Measurements from ENCODE around the gene DRICH1. TPM values are rescaled to one million over a fixed set of nuclear protein-coding genes. Genes with fewer than 3 reads are reported as not detected.
"Not testable (repeated sequence)": the region's sequence is repeated elsewhere in the genome, so short reads cannot be mapped to it uniquely, and the experiment has no call there.

Gene DRICH1, protein sequence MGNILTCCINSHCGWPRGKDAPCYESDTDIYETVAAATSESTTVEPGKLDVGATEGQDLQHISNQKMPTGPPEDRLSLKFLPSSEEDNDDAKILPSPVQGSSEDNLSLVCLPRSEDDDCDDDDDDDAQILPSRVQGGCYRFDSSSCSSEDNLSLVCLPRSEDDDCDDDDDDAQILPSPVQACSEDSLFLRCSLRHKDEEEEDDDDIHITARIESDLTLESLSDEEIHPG
- total RNA-seq, result not detected in 2 replicates

DNA sequence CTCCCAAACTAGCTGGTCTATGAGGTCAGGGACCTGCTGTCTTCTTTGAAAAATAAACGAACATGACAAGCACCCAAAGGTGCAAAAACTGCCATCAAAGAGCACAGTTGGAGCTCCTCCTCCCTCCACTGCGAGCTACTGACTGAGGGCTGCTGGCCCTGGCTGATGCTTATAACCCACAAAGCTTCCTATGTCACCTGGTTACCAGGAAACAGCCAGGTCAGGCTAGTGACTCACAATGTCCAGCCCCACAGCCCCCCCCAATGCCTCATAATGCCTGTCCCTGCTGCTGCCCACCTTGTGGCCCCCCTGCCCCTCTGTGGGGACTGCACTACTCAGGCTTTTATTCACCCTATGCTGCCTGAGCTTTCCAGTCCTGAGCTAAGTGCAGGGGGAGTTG is at the start of gene DRICH1:
Gene DRICH1 (minus strand): TSS at position 144 of the 400 bp plus-strand sequence. CDS start 298 bp downstream, outside the sequence.
- DNase-seq (ENCODE audit: extremely low read depth, low read depth, low spot score), result no peak

DNA sequence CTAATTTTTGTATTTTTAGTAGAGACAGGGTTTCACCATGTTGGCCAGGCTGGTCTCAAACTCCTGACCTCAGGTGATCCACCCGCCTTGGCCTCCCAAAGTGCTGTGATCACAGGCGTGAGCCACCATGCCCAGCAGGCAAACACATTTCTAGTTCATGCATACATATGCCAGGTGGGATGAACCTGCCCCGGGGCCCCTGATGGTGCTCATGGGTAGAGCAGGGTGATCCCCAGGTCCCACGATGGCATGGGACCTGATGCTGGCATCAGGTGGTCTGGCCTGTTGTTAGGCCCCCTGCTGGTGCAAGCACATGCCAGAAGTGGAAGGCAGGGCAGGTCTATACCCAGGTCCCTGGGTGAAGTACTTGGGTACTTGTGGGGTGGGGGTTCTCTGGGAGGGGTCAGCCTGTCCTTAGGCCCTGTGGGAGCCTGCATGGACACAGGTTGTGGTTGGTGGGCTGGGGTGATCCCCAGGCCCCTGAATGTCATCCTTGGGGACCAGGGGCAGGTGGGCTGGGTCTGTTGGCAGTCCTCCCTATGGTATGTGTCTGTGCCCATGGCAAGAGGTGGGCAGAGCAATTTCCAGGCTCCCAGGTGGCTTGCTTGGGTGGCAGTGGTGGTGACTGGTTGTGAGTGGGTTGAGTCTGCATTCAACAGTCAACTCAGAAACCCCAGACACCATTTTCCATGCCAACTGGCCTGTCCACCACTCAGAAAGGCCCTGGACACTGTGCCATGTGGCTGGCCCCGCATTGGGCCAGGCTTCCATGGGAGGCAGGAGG is 49.1 kb upstream of the DRICH1 start:
- DNase-seq (ENCODE audit: extremely low read depth, low read depth, low spot score), result no peak

DNA sequence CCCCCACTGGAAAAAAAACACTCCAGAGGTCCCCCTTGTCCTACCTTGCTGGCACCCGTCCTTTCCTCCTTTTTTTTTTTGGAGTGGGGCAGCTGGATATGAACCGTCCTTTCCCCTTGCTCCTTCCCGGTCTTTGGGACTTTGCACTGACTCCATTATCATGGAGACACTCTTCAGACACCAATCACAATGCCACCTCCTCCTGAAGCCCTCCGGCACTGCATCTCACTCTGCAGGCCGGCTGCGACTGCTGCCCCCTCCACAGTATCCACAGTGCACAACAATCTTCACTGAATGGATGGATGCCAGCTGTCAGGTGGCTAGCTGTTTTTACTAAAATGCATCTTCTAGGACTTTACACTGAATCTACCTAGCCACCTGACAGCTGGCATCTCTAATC is 46.0 kb upstream of the DRICH1 start:
- no peak for DNase-seq (ENCODE audit: extremely low read depth, low read depth, low spot score)

DNA sequence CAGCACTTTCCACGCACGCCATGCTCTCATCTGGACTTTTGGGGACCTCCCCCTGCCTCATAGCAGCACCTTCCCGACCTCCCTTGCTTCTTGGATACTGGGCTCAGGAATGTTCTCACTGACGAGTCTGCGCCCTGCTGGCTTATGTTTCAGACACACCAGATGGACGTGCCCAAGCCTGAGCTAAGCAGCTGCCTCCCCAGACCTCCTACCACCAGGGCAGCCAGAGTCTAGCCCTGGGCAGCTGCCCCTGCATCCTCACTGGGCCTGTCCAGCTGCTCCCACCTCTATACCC is 45.5 kb upstream of the DRICH1 start:
- DNase-seq (ENCODE audit: extremely low read depth, low read depth, low spot score), result no peak

DNA sequence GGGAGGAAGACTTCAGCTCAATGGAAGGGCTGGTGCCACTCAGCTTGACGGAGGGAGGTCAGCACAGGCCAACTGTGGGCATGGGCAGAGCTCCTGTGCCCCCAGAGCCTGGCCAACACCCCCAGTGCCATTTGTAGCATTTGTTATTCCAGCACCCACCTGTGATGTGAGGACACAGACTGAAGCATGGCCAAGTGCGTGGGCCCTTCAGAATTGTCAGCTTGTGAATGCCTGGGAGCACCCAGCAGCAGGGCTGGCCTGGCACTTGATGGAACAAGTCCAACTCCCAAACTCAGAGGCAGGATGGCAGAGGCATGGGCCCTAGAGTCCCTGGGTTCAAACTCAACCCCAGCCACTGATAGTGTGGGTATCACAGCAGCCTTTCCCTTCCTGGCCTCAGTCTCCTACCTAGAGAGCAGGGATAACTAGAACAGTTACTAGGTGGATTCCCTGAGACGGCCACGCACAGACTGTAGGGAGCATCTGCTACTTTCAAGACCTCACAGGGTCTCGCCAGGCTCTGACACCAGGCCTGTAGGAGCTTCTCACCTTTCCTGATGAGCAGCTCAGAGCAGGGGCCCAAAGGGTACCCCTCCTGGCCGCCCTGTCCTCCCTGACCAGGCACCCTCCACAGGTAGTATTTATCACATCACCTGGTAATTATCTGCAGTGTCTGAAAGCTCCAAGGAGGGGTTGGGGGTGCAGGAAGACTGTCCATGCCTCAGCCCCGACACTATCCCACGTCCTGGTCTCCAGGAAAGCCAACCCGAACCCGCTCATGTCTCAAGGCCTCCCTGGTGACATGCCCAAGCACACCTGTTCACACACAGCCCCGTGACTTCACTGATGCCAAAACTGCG is 45.0 kb upstream of the DRICH1 start:
- not testable (repeated sequence) for DNase-seq (ENCODE audit: extremely low read depth, low read depth, low spot score)

DNA sequence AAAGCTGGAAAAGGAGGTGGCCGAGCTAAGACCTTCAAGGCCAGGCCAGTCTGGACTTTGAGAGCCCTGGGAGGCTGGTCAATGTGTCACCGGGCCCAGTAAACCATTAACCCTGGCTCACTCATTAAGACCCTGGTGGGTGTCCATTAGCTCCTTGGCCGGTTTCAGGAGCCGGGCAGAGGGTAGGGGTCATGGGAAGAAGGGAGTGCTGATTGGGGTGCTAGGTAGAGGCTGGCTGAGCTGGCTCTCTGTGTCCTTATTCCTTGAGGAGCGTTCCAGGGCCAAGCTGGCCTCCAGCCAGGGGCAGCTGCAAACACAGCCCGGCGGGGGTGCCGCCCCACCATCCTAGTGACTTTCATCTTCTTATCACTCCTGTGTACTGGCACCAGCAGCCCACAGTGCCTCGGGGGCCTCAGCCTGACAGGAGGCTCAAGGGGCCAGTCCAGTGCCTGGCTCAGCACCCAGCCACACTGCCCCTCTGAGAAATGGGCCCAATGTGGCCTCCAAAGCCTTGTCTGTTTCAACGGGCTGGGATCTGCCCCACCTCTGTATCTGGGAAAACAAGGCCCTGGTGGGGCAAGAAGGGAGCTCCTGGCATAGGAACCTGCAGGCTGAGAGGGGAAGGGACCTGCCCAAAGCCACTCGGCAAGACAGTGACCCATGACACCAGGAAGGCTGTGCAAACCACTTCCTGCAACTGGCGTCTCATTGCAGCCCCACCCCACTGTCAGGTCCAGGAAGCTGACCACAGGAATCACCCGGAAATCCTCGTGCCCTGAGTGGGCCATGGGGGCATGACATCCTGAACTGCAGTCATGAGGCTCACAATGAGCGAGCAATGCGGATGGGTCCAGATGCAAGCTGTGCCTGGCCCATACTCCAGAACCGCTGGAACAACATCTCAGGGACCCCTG is 43.6 kb upstream of the DRICH1 start:
- no peak for DNase-seq (ENCODE audit: extremely low read depth, low read depth, low spot score)

DNA sequence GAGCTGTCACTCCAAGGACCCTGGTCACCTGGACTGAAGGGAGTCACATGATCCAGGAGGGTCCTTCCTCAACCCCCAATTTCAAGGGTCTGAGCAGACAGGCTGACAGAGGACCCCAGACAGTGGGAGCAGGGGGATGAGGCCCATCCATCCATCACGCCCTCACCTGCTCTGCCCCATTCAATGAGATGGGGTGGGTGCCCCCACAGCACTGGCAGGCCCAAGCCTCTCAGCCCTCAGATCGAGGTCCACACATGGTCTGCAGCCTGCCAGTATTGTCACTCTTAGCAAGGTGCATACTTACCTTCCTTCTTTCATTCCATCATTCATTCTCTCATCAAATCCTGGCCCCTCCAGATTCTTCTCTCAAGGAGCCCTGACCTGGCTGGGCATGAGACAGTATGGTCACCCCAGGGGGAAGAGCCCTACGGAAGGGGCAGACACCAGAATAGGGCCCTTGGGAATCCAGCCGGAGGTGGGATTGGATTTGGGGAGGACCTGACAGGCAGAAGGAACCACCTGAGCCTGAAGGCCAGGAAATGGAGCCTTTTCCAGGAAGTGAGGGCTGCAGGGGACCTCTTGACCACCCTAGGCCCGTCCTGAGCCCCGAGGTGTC is 42.9 kb upstream of the DRICH1 start:
- not testable (repeated sequence) for DNase-seq (ENCODE audit: extremely low read depth, low read depth, low spot score)

DNA sequence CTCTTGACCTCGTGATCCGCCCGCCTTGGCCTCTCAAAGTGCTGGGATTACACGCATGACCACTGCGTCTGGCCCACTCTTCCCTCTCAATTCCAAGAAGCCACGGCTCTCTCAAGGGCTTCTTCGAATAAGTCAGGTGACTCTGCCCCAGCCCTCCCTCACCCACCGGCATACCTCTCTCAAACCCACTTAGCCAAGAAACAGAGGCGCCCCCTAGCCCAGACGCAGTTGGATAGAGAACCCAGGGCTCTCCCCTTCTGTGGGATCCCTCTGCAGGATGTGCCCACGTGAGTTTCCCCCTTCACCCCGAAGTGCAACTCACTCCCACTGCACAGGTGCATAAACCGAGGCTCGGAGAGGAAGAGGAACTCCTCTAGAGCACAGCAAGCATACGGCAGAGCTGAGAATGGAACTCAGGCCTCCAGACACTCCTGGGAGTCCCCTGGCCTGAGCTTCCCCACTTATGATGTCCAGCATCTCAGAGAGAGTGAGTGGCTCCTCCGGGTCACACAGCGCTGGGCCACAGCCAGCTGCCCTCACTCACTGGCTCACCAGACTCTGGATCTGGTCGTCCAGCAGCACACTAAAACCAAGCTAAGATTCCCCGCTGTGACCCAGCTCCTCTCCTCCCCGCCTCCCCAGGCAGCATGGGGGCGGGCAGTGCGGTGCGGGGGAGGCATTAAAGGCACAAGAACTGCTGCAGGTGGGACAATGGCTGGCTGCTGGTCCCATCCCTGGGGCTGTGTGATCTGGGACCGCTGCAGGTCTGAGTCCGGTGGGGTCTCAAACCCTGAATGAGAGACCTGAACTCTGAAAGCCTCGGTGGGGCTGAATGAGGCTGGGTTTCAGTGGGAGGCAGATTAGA is 41.9 kb upstream of the DRICH1 start:
- DNase-seq (ENCODE audit: extremely low read depth, low read depth, low spot score), result no peak

DNA sequence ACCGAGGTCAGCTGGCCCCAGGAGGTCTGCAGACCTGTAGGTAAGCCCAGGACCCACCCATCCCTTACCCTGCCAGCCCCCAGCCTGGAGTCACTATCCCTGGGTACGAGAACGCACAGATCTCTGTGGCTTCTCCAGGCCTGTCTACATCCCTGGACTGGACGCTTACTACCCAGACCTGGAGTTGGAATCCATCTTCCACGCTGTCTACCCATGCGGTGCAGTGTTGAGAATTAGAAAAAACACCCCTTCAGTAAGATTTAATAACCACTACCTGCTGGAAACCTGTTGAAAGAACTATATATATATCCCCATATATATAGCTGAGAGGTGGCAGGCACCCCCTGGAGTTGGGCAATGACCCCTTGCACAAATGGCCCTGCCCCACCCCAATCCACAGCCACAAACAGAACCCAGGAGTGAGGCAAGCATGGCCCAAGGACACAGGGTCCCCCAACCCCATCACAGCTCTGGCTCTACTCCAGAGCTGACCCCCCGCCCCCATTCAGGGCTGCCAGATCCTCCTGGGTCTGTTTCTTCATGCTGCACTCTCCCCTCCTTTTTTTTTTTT is 41.0 kb upstream of the DRICH1 start:
- DNase-seq (ENCODE audit: extremely low read depth, low read depth, low spot score), result no peak

DNA sequence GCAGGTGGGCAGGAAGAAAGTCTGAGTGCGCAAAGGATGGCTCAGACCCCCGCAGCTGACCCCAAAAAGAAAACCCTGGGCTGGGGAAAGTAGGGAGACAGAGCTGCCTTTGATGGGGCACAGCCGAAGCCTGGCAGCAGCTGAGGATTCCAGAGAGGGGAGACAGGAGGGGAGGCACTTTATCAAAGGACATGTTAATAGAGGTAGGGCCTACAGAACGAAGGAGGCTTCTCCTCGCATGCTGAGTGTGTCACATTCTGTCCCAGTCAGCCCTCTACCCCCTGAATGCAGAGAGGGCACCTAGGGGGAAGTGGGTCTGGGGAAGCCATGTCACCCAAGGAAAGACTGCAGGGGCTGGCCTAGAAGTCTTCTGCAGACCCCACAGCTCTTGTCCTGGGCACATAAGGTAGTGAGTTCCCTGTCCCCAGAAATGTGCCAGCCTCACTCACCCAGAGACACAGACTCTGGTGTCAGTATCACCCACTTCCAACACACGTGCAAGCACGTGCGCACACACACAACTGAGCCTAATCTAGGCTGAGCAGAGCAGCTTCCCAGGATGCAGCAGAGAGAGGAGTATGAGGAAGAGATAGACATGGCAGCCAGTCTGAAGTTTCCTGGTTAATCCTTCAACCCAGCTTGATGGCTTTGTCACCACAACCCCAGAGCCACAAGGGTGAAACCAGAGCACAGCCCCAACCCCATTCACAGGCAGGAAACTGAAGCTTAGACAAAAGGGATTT is 40.4 kb upstream of the DRICH1 start:
- not testable (repeated sequence) for DNase-seq (ENCODE audit: extremely low read depth, low read depth, low spot score)

DNA sequence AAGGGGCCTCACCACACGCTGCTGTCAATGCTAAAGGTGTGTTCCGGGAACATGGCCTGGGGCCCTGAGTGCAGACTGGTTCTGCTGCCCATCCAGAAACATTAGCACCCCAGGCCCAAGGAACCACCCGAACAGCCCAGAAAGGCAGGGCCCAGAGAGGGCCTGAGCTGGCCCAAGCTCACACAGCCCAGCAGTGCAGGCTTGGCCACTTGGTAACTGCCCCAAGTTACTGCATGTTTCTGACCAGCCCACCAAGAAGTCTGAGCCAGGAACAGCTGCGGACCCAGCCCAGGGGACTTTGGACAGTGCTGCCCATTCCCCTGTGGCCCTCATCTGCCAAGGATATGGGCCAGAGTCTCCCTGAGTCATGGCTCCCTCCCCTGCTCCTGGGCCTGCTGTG is 39.3 kb upstream of the DRICH1 start:
- DNase-seq (ENCODE audit: extremely low read depth, low read depth, low spot score), result not testable (repeated sequence)

DNA sequence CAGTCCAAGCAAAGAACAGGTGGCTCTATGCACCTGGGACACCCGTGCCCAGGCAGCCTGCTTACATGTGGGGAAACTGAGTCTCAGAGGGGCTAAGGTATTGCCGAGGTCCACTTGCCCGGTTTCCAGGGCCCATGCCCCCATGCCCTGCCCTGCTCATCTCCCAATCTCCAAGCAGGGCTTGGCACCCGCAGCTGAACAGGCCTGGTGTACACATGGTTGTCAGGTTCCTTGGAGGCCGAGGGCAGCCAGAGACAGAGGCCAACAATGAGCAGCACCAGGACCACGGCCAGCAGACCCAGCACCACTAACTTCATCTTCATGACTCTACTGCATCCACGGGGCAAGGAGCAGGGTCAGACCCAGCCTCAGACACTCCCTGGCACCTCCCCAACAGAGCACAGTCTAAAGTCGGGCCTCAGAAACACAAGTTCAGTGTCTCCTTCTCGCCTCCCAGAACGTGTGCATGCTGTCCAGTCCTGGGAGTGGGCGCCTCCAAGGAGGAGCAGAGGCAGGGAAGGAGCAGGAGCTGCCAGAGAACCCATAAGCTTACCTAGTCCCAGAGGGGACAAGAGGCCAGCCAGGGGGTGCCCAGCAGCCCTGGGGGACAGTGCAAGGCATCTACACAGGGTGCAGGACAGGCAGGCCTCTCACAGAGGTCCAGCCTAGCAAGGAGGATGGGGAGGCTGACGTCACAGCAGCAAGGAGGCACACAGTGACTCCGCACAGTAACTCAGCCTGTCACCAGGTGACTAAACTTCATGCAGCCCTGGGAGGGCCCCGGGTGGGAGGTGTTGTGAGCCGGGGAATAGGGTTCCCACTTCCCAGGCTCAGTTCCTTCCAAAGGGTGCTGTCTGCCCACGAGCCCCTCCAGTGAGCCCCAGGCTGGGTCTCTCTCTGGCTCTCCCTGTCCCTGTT is 38.5 kb upstream of the DRICH1 start:
- no peak for DNase-seq (ENCODE audit: extremely low read depth, low read depth, low spot score)

DNA sequence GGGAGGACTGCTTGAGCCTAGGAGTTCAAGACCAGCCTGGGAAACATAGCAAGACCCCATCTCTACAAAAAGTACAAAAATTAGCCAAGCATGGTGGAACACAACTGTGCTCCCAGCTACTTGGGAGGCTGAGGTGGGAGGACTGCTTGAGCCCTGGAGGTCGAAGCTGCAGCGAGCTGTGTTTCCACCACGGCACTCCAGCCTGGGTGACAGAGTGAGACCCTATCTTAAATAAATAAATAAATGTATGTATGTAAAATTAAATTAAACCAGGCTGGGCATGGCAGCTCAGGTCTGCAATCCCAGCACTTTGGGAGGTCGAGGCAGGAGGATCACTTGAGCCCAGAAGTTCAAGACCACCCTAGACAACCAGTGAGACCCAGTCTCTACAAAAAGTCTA is 28.3 kb upstream of the DRICH1 start:
- not testable (repeated sequence) for DNase-seq (ENCODE audit: extremely low read depth, low read depth, low spot score)

DNA sequence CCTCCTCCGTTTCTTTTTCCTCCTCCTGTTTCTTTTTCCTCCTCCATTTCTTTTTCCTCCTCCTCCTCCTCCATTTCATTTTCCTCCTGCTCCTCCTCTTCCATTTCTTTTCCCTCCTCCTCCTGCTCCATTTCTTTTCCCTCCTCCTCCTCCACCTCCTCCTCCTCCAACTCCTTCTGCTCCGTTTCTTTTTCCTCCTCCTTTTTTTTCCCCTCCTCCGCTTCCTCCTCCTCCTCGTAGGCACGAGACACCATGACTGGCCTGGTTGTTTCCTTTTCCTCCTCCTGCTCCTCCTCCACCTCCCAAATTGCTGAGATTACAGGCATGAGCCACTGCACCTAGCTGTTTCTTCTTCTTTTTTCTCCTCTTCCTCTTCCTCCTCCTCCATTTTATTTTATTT is 25.6 kb upstream of the DRICH1 start:
- no peak for DNase-seq (ENCODE audit: extremely low read depth, low read depth, low spot score)

DNA sequence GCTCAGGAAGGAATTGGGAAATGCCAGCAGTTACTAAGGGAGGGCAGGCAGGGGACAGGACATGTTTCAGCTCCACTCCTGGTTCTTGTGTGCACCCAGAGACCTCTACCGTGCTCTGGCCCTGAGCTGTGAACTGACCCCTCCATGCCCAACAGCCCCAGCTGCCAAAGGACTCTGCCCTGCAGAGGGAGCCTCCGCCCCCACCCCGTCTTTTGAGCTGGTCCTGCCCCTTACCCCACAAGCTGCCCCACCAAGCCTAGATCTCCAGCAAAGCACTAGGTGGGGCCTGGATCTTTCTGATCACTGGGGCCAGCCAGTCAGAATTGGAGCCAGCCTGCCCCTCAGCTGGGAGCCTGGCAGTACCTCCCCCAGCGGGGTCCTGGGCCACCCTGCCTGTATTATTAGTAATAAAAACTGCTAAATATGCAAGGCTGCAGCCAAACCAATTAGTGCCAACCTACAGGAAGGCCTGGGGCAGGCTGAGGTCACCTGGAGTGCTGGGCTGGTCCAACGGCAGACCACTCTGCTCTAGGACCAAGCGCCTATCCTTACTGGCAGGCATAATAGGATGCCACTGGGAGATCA is 23.9 kb upstream of the DRICH1 start:
- DNase-seq (ENCODE audit: extremely low read depth, low read depth, low spot score), result no peak

DNA sequence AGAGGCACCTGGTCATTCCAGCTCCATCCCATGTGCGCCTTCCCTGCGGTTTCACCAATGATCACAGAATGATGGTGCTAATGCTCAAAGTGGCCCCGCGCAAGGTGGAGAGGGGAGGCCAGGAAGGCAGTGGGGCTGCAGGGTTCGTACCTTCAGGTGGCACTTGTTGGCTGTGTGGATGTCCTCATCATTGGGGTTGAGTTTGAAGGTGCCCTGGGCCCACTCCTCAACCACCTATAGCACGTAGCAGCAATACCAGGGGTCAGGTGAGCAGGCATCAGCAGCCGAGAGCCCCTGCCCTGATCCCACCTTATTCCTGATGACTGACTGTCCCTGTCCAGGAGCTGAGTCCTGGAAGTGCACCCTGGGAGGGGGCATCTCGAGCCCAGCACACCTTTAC is 20.6 kb upstream of the DRICH1 start:
- no peak for DNase-seq (ENCODE audit: extremely low read depth, low read depth, low spot score)

DNA sequence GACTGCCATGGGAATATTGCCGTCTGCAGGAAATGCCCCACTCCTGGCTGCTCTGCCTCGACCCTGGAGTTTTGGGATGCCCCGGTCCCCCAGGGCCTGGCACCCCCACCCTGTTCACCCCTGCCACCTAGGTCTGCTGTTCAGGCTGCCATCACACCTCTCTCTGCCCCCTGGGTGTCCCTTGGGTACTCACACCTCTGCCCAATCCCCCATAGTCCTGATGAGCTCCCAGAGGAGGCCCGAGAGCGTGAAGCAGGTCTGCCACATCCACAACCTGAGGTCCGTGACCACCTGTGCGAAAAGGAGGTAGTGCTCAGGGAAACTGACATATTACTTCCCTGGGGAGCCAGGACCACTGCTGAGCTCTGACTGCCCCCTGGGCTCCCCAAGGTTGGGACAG is 20.2 kb upstream of the DRICH1 start:
- DNase-seq (ENCODE audit: extremely low read depth, low read depth, low spot score), result no peak
